Caco-2 (cell line): Measurements from ENCODE around the gene ISYNA1. TPM values are rescaled to one million over a fixed set of nuclear protein-coding genes. Genes with fewer than 3 reads are reported as not detected.

Experiments used
- BruUV-seq: library from RNA; stranded (reverse); fragments of 400-500 nt; replicated peaks from 2 replicates; lab custom pipeline; 2021; lab: Mats Ljungman, UMichigan
- CTCF ChIA-PET: fragments of 300-600 bp; sonication (Branson Sonifier 250); formaldehyde crosslinking; loops from one replicate; lab custom pipeline; 2022; ENCODE audit warnings: antibody characterized with exemption; lab: Charles Lee
- POLR2A ChIA-PET: fragments of 300-600 bp; sonication (Branson Sonifier 250); formaldehyde crosslinking; loops from one replicate; lab custom pipeline; 2022; ENCODE audit warnings: antibody characterized with exemption; lab: Charles Lee
- DNase-seq, 2 experiments: peaks; one replicate each; pipeline versions ENCODE4 v3.0.0 to v3.0.0-alpha.2; 2020 to 2022
- H3K27me3 ChIP-seq: replicated peaks from 2 replicates; pipeline ENCODE4 v1.6.0; 2011; ENCODE audit warnings: low read length; ENCODE audit not compliant: control insufficient read depth, insufficient read depth
- H3K36me3 ChIP-seq: 2 replicates; pipeline ENCODE4 v1.5.1; 2011; ENCODE audit warnings: low read length; ENCODE audit not compliant: control insufficient read depth, insufficient read depth
- H3K4me1 ChIP-seq: fragments of 250-450 bp; sonication (Bioruptor Pico); 2 replicates; pipeline ENCODE4 v1.5.1; 2020; ENCODE audit warnings: mild to moderate bottlenecking
- H3K4me3 ChIP-seq: 2 replicates; pipeline ENCODE4 v1.5.1; 2011; ENCODE audit warnings: low read depth, mild to moderate bottlenecking, control low read depth, low read length
- H3K9me3 ChIP-seq: fragments of 250-450 bp; sonication (Bioruptor Pico); 2 replicates; pipeline ENCODE4 v1.5.1; 2020; ENCODE audit warnings: mild to moderate bottlenecking, moderate library complexity
- H3K27ac Mint-ChIP-seq: one replicate; pipeline ENCODE4 v1.8.0; 2022; ENCODE audit warnings: mixed read lengths; ENCODE audit not compliant: unreplicated experiment
- H3K27me3 Mint-ChIP-seq: one replicate; pipeline ENCODE4 v1.8.0; 2022; ENCODE audit warnings: mixed read lengths; ENCODE audit not compliant: insufficient read depth, unreplicated experiment
- H3K36me3 Mint-ChIP-seq: one replicate; pipeline ENCODE4 v1.8.0; 2022; ENCODE audit warnings: mild to moderate bottlenecking, mixed read lengths; ENCODE audit not compliant: insufficient read depth, unreplicated experiment
- H3K4me1 Mint-ChIP-seq: one replicate; pipeline ENCODE4 v1.8.0; 2022; ENCODE audit warnings: low read depth, mixed read lengths; ENCODE audit not compliant: unreplicated experiment
- H3K4me3 Mint-ChIP-seq: one replicate; pipeline ENCODE4 v1.8.0; 2022; ENCODE audit warnings: mild to moderate bottlenecking, moderate library complexity, mixed read lengths; ENCODE audit not compliant: unreplicated experiment
- H3K9me3 Mint-ChIP-seq: one replicate; pipeline ENCODE4 v1.8.0; 2022; ENCODE audit warnings: mixed read lengths; ENCODE audit not compliant: unreplicated experiment
- intact Hi-C: fragments of 100-400 bp; cut with micrococcal nuclease; formaldehyde crosslinking; loops from one replicate; pipeline ENCODE4 v1.10.0; 2022; ENCODE audit not compliant: unreplicated experiment
- total RNA-seq: library from RNA; stranded (reverse); gene quantifications from 2 replicates; pipeline ENCODE4 v1.2.3, GENCODE V29; 2022
- TF ChIP-seq, protein P1 (sequence below), 2 experiments: fragments of 200-600 bp in 1 of 2; IDR thresholded peaks; 1 replicate in 1 of 2; 2 replicates in 1 of 2; pipeline versions ENCODE4 v1.5.1 to v1.8.0; 2011 to 2022; ENCODE audit warnings: antibody characterized with exemption in 1 of 2, control low read depth in 1 of 2, inconsistent platforms in 1 of 2, low read depth in 1 of 2, low read length in 1 of 2, mild to moderate bottlenecking in 1 of 2, moderate library complexity in 1 of 2; ENCODE audit not compliant: insufficient read depth in 1 of 2, severe bottlenecking in 1 of 2, unreplicated experiment in 1 of 2

Gene ISYNA1
- total RNA-seq, 1 experiment from 2014 or later, result 65.3 TPM

DNA sequence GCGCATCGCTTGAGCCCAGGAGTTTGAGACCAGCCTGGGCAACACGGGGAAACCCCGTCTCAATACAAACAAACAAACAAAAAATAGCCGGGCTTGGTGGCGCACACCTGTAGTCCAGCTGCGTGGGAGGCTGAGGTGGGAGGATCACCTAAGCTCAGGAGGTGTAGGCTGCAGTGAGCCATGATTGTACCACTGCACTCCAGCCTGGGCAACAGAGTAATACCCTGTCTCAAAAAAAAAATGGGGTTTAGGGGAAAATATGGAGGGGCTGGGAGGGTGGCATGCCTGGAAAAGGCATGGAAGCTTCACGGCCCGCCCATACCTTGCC lies 1.9 kb upstream of the ISYNA1 start:
- POLR2A ChIA-PET, result no interaction called here
- H3K4me1 ChIP-seq, result peaks cover 10% of the 10 kb centered on the region
- BruUV-seq, result no TSS peak
- H3K36me3 ChIP-seq, result peaks cover under 1% of the 10 kb centered on the region; the same call in 1 of the 2 replicates
- no peak for DNase-seq
- no peaks in the 10 kb centered on the region for H3K27me3 ChIP-seq
- H3K9me3 ChIP-seq, result no peaks in the 10 kb centered on the region
- no peak overlapping the region for H3K4me3 ChIP-seq
- Mint-ChIP-seq H3K4me1 (peaks cover 16% of the 10 kb centered on the region), H3K9me3 (peaks cover 10% of the 10 kb centered on the region), H3K27ac (peak overlapping the region; percentile 67), H3K36me3 (peaks cover 49% of the 10 kb centered on the region), H3K27me3 (no peaks in the 10 kb centered on the region), H3K4me3 (no peak overlapping the region)
- TF ChIP-seq, protein P1, sequence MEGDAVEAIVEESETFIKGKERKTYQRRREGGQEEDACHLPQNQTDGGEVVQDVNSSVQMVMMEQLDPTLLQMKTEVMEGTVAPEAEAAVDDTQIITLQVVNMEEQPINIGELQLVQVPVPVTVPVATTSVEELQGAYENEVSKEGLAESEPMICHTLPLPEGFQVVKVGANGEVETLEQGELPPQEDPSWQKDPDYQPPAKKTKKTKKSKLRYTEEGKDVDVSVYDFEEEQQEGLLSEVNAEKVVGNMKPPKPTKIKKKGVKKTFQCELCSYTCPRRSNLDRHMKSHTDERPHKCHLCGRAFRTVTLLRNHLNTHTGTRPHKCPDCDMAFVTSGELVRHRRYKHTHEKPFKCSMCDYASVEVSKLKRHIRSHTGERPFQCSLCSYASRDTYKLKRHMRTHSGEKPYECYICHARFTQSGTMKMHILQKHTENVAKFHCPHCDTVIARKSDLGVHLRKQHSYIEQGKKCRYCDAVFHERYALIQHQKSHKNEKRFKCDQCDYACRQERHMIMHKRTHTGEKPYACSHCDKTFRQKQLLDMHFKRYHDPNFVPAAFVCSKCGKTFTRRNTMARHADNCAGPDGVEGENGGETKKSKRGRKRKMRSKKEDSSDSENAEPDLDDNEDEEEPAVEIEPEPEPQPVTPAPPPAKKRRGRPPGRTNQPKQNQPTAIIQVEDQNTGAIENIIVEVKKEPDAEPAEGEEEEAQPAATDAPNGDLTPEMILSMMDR (IDR thresholded peaks at IDR 0.05; ENCODE audit: insufficient read depth in 1 of 2, low read depth in 1 of 2, low read length in 1 of 2, severe bottlenecking in 1 of 2, unreplicated experiment in 1 of 2), result no peak
- intact Hi-C loops, result no loop called here
- CTCF ChIA-PET, result interaction anchor here (1.5 kb wide), 1 partner anchor 23 kb away, joined by 19 read pairs; no protein-coding TSS in a partner anchor

DNA sequence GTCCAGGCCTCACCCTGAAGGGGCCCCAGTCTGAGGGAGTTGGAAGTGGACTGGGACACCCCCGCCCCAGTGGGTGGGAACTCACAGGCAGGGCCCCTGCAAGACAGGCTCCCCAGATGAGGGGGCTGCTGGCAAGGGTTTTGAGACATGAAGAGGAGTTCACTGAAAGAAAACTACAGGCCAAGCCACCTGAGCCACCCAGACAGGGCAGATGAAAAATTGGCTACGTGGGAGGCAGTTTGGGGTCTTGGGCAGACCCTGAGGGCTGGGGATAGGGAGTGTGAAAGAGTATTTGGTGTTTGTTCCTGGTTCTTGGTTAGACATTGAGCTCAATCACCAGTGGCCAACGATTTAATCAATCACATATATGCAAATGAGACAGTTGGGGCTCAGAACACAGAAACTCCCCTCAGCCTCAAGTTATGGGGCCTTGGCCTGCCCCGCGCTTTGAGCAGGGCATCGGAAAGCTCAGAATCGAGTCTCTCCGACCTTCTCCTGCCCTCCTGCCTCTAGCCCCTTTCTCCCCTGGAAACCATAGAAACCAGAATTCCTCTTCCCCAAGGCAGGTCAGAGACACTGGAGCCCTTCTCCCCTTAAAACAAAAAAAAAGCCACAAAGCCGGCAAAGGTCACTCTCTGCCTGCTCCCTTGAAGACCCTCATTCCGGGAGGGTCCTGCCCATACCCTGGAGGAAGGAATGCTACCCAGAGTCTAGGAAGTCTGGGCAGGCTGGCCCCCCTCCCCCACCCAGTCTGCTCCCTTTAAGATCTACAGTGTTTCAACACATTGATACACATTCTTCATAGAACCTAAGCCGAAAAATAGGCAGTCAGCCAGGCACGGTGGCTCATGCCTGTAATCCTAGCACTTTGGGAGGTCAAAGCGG lies 1.3 kb upstream of the ISYNA1 start:
- POLR2A ChIA-PET, result no interaction called here
- H3K4me1 Mint-ChIP-seq, result peaks cover 16% of the 10 kb centered on the region
- TF ChIP-seq, protein P1 (IDR thresholded peaks at IDR 0.05; ENCODE audit: insufficient read depth in 1 of 2, low read depth in 1 of 2, low read length in 1 of 2, severe bottlenecking in 1 of 2, unreplicated experiment in 1 of 2), result no peak
- Histone ChIP-seq H3K4me1 (peaks cover 10% of the 10 kb centered on the region), H3K9me3 (no peaks in the 10 kb centered on the region), H3K4me3 (no peak overlapping the region), H3K27me3 (no peaks in the 10 kb centered on the region), H3K36me3 (no peaks in the 10 kb centered on the region; the same call in 1 of the 2 replicates)
- intact Hi-C loops, result no loop called here
- no TSS peak for BruUV-seq
- peaks cover 56% of the 10 kb centered on the region for H3K36me3 Mint-ChIP-seq
- CTCF ChIA-PET, result interaction anchor here (1.1 kb wide), 1 partner anchor 22 kb away, joined by 4 read pairs; no protein-coding TSS in a partner anchor
- H3K9me3 Mint-ChIP-seq, result peaks cover 10% of the 10 kb centered on the region
- DNase-seq, result no peak
- H3K27ac Mint-ChIP-seq, result peak overlapping the region; percentile 67
- no peak overlapping the region for H3K4me3 Mint-ChIP-seq
- H3K27me3 Mint-ChIP-seq, result no peaks in the 10 kb centered on the region

DNA sequence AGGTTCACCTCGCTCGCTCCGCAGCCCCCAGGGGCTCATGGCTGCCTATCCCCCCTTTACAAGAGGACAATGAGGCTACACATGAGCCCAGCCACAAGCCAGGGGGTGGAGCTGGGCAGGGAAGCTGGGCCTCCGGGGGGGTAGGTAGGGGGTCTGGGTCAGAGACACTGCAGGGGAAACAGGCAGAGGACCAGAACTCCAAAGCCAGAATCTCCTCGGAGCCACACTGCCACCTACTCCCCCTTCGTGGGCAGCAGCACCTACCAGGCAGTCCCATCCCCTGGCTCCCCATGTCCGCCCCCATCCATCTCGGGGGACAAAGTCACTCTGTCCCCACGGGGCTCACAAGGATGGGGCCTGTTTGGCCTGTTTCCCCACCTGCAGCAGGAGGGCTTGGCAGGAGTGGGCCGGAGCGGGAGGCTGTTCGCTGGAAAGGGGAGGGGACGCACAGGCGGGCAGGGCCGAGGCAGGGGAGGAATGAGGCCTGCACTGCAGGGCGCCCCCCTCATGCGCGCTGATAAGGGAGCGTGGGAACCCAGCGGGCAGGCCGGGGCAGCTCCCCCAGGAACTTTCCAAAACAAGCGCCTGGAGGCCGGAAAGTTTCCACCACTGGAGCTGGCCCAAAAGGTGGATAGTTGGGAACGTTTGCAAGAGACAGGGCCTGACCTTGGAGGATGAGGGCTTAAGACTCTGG lies 545 bp upstream of the ISYNA1 start:
- POLR2A ChIA-PET, result no interaction called here
- peaks cover 10% of the 10 kb centered on the region for H3K9me3 Mint-ChIP-seq
- Histone ChIP-seq H3K4me1 (peaks cover 10% of the 10 kb centered on the region), H3K27me3 (no peaks in the 10 kb centered on the region), H3K4me3 (peak overlapping the region; percentile 75), H3K9me3 (no peaks in the 10 kb centered on the region), H3K36me3 (no peaks in the 10 kb centered on the region; the same call in 1 of the 2 replicates)
- intact Hi-C loops, result loop anchor here (1.0 kb wide), 1 partner anchor 19 kb away; the partner anchor contains the start of gene SSBP4
- TF ChIP-seq, protein P1 (IDR thresholded peaks at IDR 0.05; ENCODE audit: insufficient read depth in 1 of 2, low read depth in 1 of 2, low read length in 1 of 2, severe bottlenecking in 1 of 2, unreplicated experiment in 1 of 2), result no peak
- H3K36me3 Mint-ChIP-seq, result peaks cover 53% of the 10 kb centered on the region
- peak overlapping the region; percentile 67 for H3K27ac Mint-ChIP-seq
- BruUV-seq, result no TSS peak
- peak; percentile 44 to 64 for DNase-seq
- H3K4me1 Mint-ChIP-seq, result peaks cover 16% of the 10 kb centered on the region
- H3K4me3 Mint-ChIP-seq, result peak overlapping the region; percentile 78
- CTCF ChIA-PET, result interaction anchor here (0.7 to 1.1 kb wide), 3 partner anchors 10 to 23 kb away, joined by 3 to 6 read pairs (median 4); no protein-coding TSS in a partner anchor
- H3K27me3 Mint-ChIP-seq, result no peaks in the 10 kb centered on the region
